Body of pancreas (tissue), 4 donors: ENCODE results near the gene HAAO. TPM values are rescaled to one million over a fixed set of nuclear protein-coding genes. Genes with fewer than 3 reads are reported as not detected.
"Not testable (repeated sequence)": the region's sequence is repeated elsewhere in the genome, so short reads cannot be mapped to it uniquely, and the experiment has no call there.

Experiments
- ATAC-seq: fragments of 150-250 bp; one replicate; pipeline ENCODE4 v1.9.1; 2016
- DNase-seq, 4 donors: peaks; one replicate each; pipeline ENCODE4 v3.0.0-alpha.2; 2019
- H3K27ac ChIP-seq, 4 donors: fragments of 200-600 bp; sonication (generic); 1 replicate in 3 of 4; 2 replicates in 1 of 4; pipeline versions ENCODE4 v1.5.1 to v1.6.1; 2016 to 2019; ENCODE audit warnings: mild to moderate bottlenecking in 1 of 4, mixed read lengths in 1 of 4, moderate library complexity in 1 of 4
- H3K27me3 ChIP-seq, 2 donors: fragments of 200-600 bp; sonication (generic); one replicate each; pipeline ENCODE4 v1.6.0; 2016; ENCODE audit warnings: mild to moderate bottlenecking in 1 of 2
- H3K36me3 ChIP-seq, 2 donors: fragments of 200-600 bp; sonication (generic); replicated peaks in 1 of 2; 2 replicates each; pipeline ENCODE4 v1.5.1; 2016; ENCODE audit warnings: low read depth in 2 of 2; ENCODE audit not compliant: insufficient read depth in 1 of 2
- H3K4me1 ChIP-seq: fragments of 200-600 bp; sonication (generic); one replicate; pipeline ENCODE4 v1.6.0; 2016
- H3K4me3 ChIP-seq, 2 donors: fragments of 200-600 bp; sonication (generic); 1 replicate in 1 of 2; 2 replicates in 1 of 2; pipeline ENCODE4 v1.5.1; 2016 to 2019
- H3K9me3 ChIP-seq, 3 donors: fragments of 200-600 bp; sonication (generic); 1 replicate in 2 of 3; 2 replicates in 1 of 3; pipeline ENCODE4 v1.5.1; 2016
- POLR2A ChIP-seq, 3 donors: fragments of 450-650 bp; IDR thresholded peaks; one replicate each; pipeline ENCODE4 v1.6.1; 2016; ENCODE audit warnings: antibody characterized with exemption in 3 of 3, mild to moderate bottlenecking in 2 of 3
- WGBS, 2 donors: methylation state at CpG; one replicate each; pipeline ENCODE4 v1.1.5; 2017; 5-methylcytosine and 5-hydroxymethylcytosine counted together
- intact Hi-C: fragments of 100-400 bp; cut with DNase I; formaldehyde crosslinking; loops from one replicate; pipeline ENCODE4 v1.15.1; 2023
- total RNA-seq, 2 donors: library from RNA; depleted of rRNA; stranded (reverse); fragments of >200 nt; gene quantifications; one replicate each; pipeline ENCODE4 v1.1.0, GENCODE V29; 2016
- TF ChIP-seq, protein P1 (sequence below), 7 experiments: fragments of 450-650 bp in 4 of 7; fragments of 200-600 bp in 3 of 7; sonication (generic) in 3 of 7; IDR thresholded peaks; one replicate each; pipeline ENCODE4 v1.5.1; 2016 to 2019; ENCODE audit warnings: antibody characterized with exemption in 7 of 7

Gene HAAO
- total RNA-seq, 2 donors from 2014 or later = 30.3 to 30.9 TPM

DNA sequence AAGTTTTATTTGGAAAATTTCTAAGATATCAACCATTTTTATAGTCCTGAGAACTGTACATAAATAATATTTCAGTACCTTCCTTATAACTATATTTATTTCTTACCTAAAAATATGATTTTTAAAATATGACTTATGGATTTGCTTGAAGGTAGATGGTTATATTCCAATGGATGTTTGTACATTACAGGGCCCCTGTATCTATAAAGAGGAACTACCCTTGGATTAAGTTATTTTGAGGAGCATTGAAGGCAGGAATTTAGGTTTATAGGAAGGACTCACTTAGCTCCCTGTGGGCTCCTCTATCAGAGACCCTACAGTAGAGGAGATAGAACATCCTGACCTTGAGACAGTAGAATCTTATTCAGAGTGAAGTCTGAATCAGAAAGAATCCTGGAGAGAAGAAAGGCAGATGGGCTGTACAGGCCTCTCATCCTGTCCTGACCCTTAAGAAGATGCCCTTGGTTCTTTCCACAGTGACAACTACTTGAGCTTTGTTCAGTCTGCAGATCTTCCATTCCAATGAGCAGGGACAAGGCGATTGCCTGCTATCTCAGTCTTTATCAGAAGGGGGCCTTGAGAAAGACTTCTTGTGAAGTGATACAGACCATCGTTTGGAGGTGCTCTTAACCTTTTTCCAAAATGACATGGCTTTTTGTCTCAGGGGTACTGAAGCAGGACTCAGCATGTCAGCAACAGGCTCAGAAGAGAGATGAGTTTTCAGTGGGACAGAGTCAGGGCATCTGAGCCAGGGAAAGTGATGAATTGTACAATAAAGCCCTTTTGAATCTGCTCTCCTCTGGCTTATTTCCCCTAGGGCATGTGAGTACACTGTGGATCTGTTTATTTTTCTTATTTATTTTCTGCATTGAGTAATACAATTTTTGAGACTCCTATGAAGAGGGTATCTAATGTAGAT, 49.4 kb downstream of the HAAO start:
- Histone ChIP-seq H3K27me3 (no peaks in the 10 kb centered on the region), H3K27ac (no peak overlapping the region), H3K4me1 (no peaks in the 10 kb centered on the region), H3K36me3 (no peaks in the 10 kb centered on the region), H3K4me3 (no peak overlapping the region), H3K9me3 (no peaks in the 10 kb centered on the region)
- DNase-seq (no peak), ATAC-seq (no peak)
- 67 to 69% methylated on average over 2 of the region's 2 CpGs for WGBS, 2 donors
- no peak for TF ChIP-seq POLR2A (IDR thresholded peaks at IDR 0.05)
- TF ChIP-seq, protein P1, sequence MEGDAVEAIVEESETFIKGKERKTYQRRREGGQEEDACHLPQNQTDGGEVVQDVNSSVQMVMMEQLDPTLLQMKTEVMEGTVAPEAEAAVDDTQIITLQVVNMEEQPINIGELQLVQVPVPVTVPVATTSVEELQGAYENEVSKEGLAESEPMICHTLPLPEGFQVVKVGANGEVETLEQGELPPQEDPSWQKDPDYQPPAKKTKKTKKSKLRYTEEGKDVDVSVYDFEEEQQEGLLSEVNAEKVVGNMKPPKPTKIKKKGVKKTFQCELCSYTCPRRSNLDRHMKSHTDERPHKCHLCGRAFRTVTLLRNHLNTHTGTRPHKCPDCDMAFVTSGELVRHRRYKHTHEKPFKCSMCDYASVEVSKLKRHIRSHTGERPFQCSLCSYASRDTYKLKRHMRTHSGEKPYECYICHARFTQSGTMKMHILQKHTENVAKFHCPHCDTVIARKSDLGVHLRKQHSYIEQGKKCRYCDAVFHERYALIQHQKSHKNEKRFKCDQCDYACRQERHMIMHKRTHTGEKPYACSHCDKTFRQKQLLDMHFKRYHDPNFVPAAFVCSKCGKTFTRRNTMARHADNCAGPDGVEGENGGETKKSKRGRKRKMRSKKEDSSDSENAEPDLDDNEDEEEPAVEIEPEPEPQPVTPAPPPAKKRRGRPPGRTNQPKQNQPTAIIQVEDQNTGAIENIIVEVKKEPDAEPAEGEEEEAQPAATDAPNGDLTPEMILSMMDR (IDR thresholded peaks at IDR 0.05) = no peak
- intact Hi-C loops = no loop called here

DNA sequence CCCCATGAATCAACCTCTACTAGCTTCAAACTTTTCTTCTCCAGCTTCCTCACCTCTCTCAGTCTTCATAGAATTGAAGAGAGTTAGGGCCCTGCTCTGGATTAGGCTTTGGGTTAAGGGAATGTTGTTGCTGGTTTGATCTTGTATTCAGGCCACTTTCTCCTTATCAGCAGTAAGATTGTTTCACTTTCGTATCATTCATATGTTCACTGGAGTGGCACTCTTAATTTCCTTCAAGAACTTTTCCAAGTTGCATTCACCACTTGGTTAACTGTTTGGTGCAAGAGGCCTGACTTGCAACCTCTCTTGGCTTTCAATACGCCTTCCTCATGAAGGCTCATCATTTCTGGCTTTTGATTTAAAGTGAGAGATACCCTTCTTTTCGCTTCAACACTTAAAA, 51.2 kb downstream of the HAAO start:
- ATAC-seq (no peak), DNase-seq (no peak)
- no peak for TF ChIP-seq POLR2A (IDR thresholded peaks at IDR 0.05)
- TF ChIP-seq, protein P1 (IDR thresholded peaks at IDR 0.05) = no peak
- 83 to 85% methylated on average over 3 of the region's 3 CpGs for WGBS, 2 donors
- intact Hi-C loops = no loop called here
- Histone ChIP-seq H3K9me3 (no peaks in the 10 kb centered on the region), H3K27ac (no peak overlapping the region), H3K4me3 (no peak overlapping the region), H3K36me3 (no peaks in the 10 kb centered on the region), H3K4me1 (no peaks in the 10 kb centered on the region), H3K27me3 (no peaks in the 10 kb centered on the region)

- H3K27me3 ChIP-seq = no peaks in the 10 kb centered on the region
- no peak overlapping the region for H3K27ac ChIP-seq
- H3K36me3 ChIP-seq = no peaks in the 10 kb centered on the region
- DNase-seq (no peak), ATAC-seq (no peak)
- H3K4me3 ChIP-seq = no peak overlapping the region
- no peaks in the 10 kb centered on the region for H3K9me3 ChIP-seq
- TF ChIP-seq, protein P1 (IDR thresholded peaks at IDR 0.05) = no peak
- no peak for TF ChIP-seq POLR2A (IDR thresholded peaks at IDR 0.05)
- intact Hi-C loops = no loop called here
- no peaks in the 10 kb centered on the region for H3K4me1 ChIP-seq
Observed at GRCh38 chr2:42736598-42737322, 55.6 kb downstream of the HAAO start.

DNA sequence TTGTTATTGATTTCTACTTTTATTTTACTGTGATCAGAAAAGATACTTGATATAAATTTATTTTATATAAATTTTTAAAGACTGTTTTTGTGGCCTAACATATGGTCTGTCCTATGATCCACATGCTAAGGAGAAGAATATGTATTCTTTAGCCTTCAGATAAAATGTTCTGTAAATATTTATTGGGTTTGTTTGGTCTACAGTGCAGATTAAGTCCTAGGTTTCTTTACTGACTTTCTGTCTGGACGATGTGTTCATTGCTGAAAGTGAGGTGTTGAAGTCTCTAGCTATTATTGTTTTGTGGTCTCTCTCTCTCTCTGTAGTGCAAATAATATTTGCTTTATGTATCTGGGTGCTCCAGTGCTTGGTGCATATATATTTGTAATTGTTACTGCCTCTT, 58.5 kb downstream of the HAAO start:
- no peak for TF ChIP-seq POLR2A (IDR thresholded peaks at IDR 0.05)
- TF ChIP-seq, protein P1 (IDR thresholded peaks at IDR 0.05) = no peak
- ATAC-seq (no peak), DNase-seq (no peak)
- H3K36me3 ChIP-seq = no peaks in the 10 kb centered on the region
- 55 to 59% methylated on average over 1 of the region's 1 CpG for WGBS, 2 donors
- no peak overlapping the region for H3K4me3 ChIP-seq
- H3K9me3 ChIP-seq = no peaks in the 10 kb centered on the region
- intact Hi-C loops = no loop called here
- no peaks in the 10 kb centered on the region for H3K4me1 ChIP-seq
- H3K27ac ChIP-seq = no peak overlapping the region
- H3K27me3 ChIP-seq = no peaks in the 10 kb centered on the region

- H3K4me3 ChIP-seq, DNase-seq, H3K4me1 ChIP-seq, H3K27me3 ChIP-seq, intact Hi-C loops, H3K9me3 ChIP-seq, H3K27ac ChIP-seq, ATAC-seq, H3K36me3 ChIP-seq: not testable (repeated sequence)
- 86 to 96% methylated on average over 4 of the region's 4 CpGs for WGBS, 2 donors
Observed at GRCh38 chr2:42731316-42731715, 61.1 kb downstream of the HAAO start.
